Bronchial epithelial cell (primary cell): ENCODE results near the gene DOCK8. TPM values are rescaled to one million over a fixed set of nuclear protein-coding genes. Genes with fewer than 3 reads are reported as not detected.
A peak's percentile ranks its signal among the peaks of the same experiment; 100 is the strongest.

ENCODE experiments used
- DNase-seq: peaks from one replicate; pipeline ENCODE4 v3.0.0-alpha.2; 2010; ENCODE audit warnings: low read depth
- FAIRE-seq: peaks from 2 replicates; lab custom pipeline; 2011; peaks lifted over from hg19 to GRCh38; lab: Jason Lieb, UNC
- H3K27me3 ChIP-seq: 2 replicates; pipeline ENCODE4 v1.5.1; 2011; ENCODE audit warnings: low read length; ENCODE audit not compliant: control insufficient read depth, insufficient read depth
- H3K36me3 ChIP-seq: 2 replicates; pipeline ENCODE4 v1.5.1; 2011; ENCODE audit warnings: low read length; ENCODE audit not compliant: control insufficient read depth, insufficient read depth
- H3K4me3 ChIP-seq: 2 replicates; pipeline ENCODE4 v1.5.1; 2011; ENCODE audit warnings: mild to moderate bottlenecking, low read depth, low read length, control low read depth
- total RNA-seq: library from RNA; depleted of rRNA; stranded (reverse); fragments of >200 nt; gene quantifications from 2 replicates; pipeline ENCODE4 v1.2.1, GENCODE V29; 2014
- TF ChIP-seq, protein P1 (sequence below): IDR thresholded peaks from 2 replicates; pipeline ENCODE4 v1.5.1; 2011; ENCODE audit warnings: mild to moderate bottlenecking, moderate library complexity, low read length, control low read depth, inconsistent platforms; ENCODE audit not compliant: insufficient read depth, severe bottlenecking

The DOCK8 gene
- total RNA-seq, 1 donor from 2014 or later: 0.26 TPM

DNA sequence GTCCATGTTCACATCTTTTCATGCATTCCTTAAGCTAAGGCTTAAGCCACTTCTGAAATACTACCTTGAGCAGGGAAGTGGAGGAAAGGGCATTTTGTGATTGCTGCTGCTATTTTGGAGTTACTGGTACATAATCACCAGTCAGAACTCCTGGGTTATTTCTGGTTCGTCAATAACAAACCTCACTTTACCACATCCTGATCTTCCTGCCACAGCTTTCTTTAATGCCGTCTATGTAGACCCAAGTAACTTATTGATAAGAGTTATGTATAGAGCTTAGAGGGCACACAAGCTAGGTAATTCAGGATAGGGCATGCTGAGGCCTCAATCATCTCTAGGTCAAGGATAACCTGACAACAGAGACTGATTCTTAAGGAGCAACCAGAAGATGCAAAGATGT lies 120.7 kb downstream of the DOCK8 start:
- TF ChIP-seq, protein P1, sequence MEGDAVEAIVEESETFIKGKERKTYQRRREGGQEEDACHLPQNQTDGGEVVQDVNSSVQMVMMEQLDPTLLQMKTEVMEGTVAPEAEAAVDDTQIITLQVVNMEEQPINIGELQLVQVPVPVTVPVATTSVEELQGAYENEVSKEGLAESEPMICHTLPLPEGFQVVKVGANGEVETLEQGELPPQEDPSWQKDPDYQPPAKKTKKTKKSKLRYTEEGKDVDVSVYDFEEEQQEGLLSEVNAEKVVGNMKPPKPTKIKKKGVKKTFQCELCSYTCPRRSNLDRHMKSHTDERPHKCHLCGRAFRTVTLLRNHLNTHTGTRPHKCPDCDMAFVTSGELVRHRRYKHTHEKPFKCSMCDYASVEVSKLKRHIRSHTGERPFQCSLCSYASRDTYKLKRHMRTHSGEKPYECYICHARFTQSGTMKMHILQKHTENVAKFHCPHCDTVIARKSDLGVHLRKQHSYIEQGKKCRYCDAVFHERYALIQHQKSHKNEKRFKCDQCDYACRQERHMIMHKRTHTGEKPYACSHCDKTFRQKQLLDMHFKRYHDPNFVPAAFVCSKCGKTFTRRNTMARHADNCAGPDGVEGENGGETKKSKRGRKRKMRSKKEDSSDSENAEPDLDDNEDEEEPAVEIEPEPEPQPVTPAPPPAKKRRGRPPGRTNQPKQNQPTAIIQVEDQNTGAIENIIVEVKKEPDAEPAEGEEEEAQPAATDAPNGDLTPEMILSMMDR: no peak
- H3K27me3 ChIP-seq: no peaks in the 10 kb centered on the region
- no peaks in the 10 kb centered on the region for H3K36me3 ChIP-seq
- FAIRE-seq (no peak), DNase-seq (no peak)
- H3K4me3 ChIP-seq: no peak overlapping the region

DNA sequence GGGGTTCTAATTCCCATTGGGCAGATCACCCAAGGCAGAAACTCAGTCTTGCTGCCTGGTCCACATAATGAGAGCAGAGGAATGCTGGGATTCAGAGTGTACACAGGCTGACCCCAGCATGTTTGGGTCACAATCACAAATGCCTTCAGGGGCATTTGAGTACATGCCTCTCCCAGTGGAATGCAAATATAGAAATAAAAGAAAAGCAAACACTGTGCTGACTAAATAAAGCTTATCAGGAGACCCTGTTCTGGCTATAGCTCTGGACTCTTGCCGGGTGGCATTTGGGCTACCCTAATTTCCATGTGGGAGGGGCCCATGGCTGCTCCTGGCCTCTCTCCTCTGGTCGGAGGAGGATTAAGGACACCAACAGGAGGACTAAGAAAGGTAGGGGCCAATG lies 121.4 kb downstream of the DOCK8 start:
- DNase-seq (peak; percentile 10), FAIRE-seq (no peak)
- TF ChIP-seq, protein P1: no peak
- Histone ChIP-seq H3K27me3 (no peaks in the 10 kb centered on the region), H3K4me3 (no peak overlapping the region), H3K36me3 (no peaks in the 10 kb centered on the region)

DNA sequence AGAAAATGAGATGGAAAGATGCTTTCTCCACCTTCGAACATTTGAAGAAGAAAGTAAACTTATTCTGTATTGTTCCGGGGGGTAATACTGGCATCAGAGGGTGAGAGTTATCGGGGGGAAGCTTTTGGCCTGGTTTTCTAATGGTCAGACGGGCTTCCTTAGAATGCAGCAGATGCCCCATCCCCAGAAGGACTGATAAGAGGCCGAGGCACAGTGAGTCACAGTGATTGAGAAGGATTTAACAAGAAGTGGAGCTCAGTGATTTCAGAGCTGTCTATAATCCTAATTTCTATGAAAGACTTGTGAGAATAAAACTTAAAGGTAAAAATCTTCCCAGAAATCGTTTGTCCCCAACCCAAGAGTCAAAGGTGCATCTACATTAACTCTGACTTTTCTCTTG lies 123.9 kb downstream of the DOCK8 start:
- Histone ChIP-seq H3K36me3 (no peaks in the 10 kb centered on the region), H3K27me3 (no peaks in the 10 kb centered on the region), H3K4me3 (no peak overlapping the region)
- DNase-seq: no peak
- no peak for FAIRE-seq
- TF ChIP-seq, protein P1: no peak

DNA sequence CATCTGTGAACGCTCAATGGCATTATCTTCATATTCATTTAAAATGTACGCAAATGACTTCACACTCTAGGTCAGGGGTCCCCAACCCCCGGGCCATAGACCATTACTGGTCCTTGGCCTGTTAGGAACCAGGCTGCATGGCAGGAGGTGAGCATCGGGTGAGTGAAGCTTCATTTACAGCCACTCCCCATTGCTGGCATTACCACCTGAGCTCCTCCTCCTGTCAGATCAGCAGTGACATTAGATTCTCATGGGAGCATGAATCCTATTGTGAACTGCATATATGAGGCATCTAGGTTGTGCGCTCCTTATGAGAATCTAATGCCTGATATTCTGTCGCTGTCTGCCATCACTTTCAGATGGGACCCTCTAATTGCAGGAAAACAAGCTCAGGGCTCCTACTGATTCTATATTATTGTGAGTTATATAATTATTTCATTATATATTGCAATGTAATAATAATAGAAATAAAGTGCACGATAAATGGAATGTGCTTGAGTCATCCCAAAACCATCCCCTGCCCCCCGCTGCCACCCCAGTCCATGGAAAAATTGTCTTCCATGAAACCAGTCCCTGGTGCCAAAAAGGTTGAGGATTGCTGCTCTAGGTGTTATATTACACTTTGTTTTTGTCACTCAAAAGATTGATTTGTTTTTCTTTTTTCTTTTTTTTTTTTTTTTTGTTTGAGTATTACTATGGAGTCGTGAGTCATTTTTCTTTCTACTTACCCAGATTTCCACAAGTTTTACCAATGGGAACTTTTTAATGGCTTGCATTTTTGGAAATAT lies 127.2 kb downstream of the DOCK8 start:
- Histone ChIP-seq H3K4me3 (no peak overlapping the region), H3K27me3 (no peaks in the 10 kb centered on the region), H3K36me3 (no peaks in the 10 kb centered on the region)
- FAIRE-seq: no peak
- TF ChIP-seq, protein P1: no peak
- no peak for DNase-seq

DNA sequence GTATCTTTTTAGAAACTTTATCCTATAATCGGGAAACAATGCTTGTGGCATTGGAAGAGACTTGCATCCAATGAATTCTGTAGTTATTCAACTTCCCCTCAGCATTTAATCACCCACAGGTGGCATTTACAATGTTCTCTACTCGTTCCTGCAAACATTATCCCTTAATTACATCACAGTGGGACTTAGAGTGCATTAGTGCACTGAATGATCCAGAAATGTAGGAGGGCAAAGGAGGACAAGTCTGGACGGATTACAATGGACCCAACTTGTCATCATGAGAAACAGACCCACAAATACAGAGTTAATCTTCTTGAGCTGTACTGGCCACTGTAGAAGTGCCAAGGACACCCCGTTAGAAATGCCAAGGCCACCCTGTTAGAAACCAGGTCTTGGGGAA lies 129.1 kb downstream of the DOCK8 start:
- FAIRE-seq (no peak), DNase-seq (peak; percentile 88)
- TF ChIP-seq, protein P1: no peak
- Histone ChIP-seq H3K36me3 (no peaks in the 10 kb centered on the region), H3K4me3 (no peak overlapping the region), H3K27me3 (no peaks in the 10 kb centered on the region)
